ENCODE data around the gene DLG4. TPM values are rescaled to one million over a fixed set of nuclear protein-coding genes. Genes with fewer than 3 reads are reported as not detected.
"Not testable (repeated sequence)": the region's sequence is repeated elsewhere in the genome, so short reads cannot be mapped to it uniquely, and the experiment has no call there.

The DLG4 gene
- total and polyA plus RNA-seq, 10 donors, result 3.0 to 38.5 (median 23.5) TPM

- DNase-seq, result no peak
- H3K4me3 ChIP-seq, result no peak overlapping the region
- intact Hi-C loops (cut with DNase I; ENCODE audit: low total_unique reads), result no loop called here
- TF ChIP-seq CTCF (IDR thresholded peaks at IDR 0.05 in 8 of 11, conservative IDR thresholded peaks at IDR 0.05 in 3 of 11) (no peak), POLR2A (IDR thresholded peaks at IDR 0.05) (no peak), POLR2AphosphoS5 (IDR thresholded peaks at IDR 0.05) (no peak)
- H3K27ac ChIP-seq, result no peak overlapping the region
- no peaks in the 10 kb centered on the region for H3K36me3 ChIP-seq
- peaks cover 0 to 5% (median 0%) of the 10 kb centered on the region in 6 donors for H3K4me1 ChIP-seq
- 91 to 95% (median 92%) methylated on average over 6 of the region's 6 CpGs for WGBS, 5 donors
- H3K9me3 ChIP-seq, result no peaks in the 10 kb centered on the region
- no peaks in the 10 kb centered on the region for H3K27me3 ChIP-seq (replicated peaks in 1 of 7)
Measured at GRCh38 chr17:7184647-7185046, 35.0 kb downstream of the DLG4 start.

- TF ChIP-seq POLR2A (IDR thresholded peaks at IDR 0.05) (no peak), POLR2AphosphoS5 (IDR thresholded peaks at IDR 0.05) (no peak), CTCF (IDR thresholded peaks at IDR 0.05 in 8 of 11, conservative IDR thresholded peaks at IDR 0.05 in 3 of 11) (no peak)
- H3K4me1 ChIP-seq, result peaks cover 0 to 5% (median 0%) of the 10 kb centered on the region in 6 donors
- H3K4me3 ChIP-seq, result no peak overlapping the region
- H3K27ac ChIP-seq, result no peak overlapping the region
- H3K36me3 ChIP-seq, result no peaks in the 10 kb centered on the region
- DNase-seq, result no peak
- intact Hi-C loops (cut with DNase I; ENCODE audit: low total_unique reads), result no loop called here
- peaks cover 0 to 6% (median 0%) of the 10 kb centered on the region in 7 donors for H3K27me3 ChIP-seq (replicated peaks in 1 of 7)
- WGBS, 5 donors, result 51 to 62% (median 54%) methylated on average over 14 of the region's 14 CpGs
- no peaks in the 10 kb centered on the region for H3K9me3 ChIP-seq
Measured at GRCh38 chr17:7184091-7184488, 35.5 kb downstream of the DLG4 start.

- H3K36me3 ChIP-seq, result no peaks in the 10 kb centered on the region
- no peaks in the 10 kb centered on the region for H3K9me3 ChIP-seq
- peaks cover 0 to 11% (median 0%) of the 10 kb centered on the region in 7 donors for H3K27me3 ChIP-seq (replicated peaks in 1 of 7)
- no peak for TF ChIP-seq CTCF (IDR thresholded peaks at IDR 0.05 in 8 of 11, conservative IDR thresholded peaks at IDR 0.05 in 3 of 11)
- TF ChIP-seq POLR2AphosphoS5 (IDR thresholded peaks at IDR 0.05), result no peak
- TF ChIP-seq POLR2A (IDR thresholded peaks at IDR 0.05), result no peak
- DNase-seq, result no peak
- no peak overlapping the region for H3K4me3 ChIP-seq
- peaks cover 0 to 5% (median 0%) of the 10 kb centered on the region in 6 donors for H3K4me1 ChIP-seq
- intact Hi-C loops (cut with DNase I; ENCODE audit: low total_unique reads), result no loop called here
- WGBS, 5 donors, result 85 to 89% (median 86%) methylated on average over 7 of the region's 7 CpGs
- H3K27ac ChIP-seq, result no peak overlapping the region
Measured at GRCh38 chr17:7183433-7184090, 36.1 kb downstream of the DLG4 start.

GRCh38 chr17:7182101-7182500 lies 37.5 kb downstream of the DLG4 start:
- DNase-seq; H3K36me3 ChIP-seq; H3K27ac ChIP-seq; intact Hi-C loops (cut with DNase I; ENCODE audit: low total_unique reads); H3K9me3 ChIP-seq; H3K4me3 ChIP-seq: not testable (repeated sequence)
- WGBS, 5 donors, result 90 to 94% (median 93%) methylated on average over 2 of the region's 2 CpGs
- peaks cover 0 to 25% (median 14%) of the 10 kb centered on the region in 7 donors for H3K27me3 ChIP-seq (replicated peaks in 1 of 7)
- H3K4me1 ChIP-seq, result peaks cover 7 to 18% (median 12%) of the 10 kb centered on the region in 6 donors
